ENCODE data around the gene GTPBP1.

The GTPBP1 gene

GRCh38 chr22:38717244-38717643 lies 11.5 kb downstream of the GTPBP1 start:
- H3K4me3 ChIP-seq (ENCODE audit: low read length): no peak overlapping the region
- no peak overlapping the region for H3K9ac ChIP-seq (ENCODE audit: low read length)
- no peaks in the 10 kb centered on the region for H3K9me3 ChIP-seq (ENCODE audit: control insufficient read depth, low read depth, low read length)
- no peaks in the 10 kb centered on the region for H3K27me3 ChIP-seq (ENCODE audit: control insufficient read depth, insufficient read depth, low read length)
- no peak overlapping the region for H3K27ac ChIP-seq (ENCODE audit: low read length)
- peaks cover 38% of the 10 kb centered on the region for H3K36me3 ChIP-seq (ENCODE audit: control insufficient read depth, low read depth, low read length)
- H3K4me1 ChIP-seq (ENCODE audit: control insufficient read depth, low read depth, low read length): peaks cover 15% of the 10 kb centered on the region

DNA sequence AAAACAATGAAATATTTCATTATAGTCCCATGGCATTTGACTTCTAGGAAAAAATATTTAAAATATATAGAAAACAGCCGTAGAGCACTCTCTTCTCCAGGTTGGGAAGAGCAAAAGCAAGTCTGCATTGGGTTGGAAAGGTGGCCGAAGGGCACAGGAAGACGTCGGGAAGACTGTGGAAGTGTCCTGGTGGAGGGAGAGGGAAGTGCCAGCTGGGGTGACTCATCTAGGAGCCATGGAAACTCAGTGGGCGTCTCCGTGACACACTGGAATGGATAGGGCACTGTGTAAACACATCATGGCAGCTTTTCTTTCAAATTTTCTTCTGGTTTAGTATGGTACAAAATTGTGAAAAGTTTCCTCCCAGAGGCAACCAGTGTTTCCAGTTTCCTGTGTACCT lies 12.7 kb downstream of the GTPBP1 start:
- H3K9me3 ChIP-seq (ENCODE audit: control insufficient read depth, low read depth, low read length): no peaks in the 10 kb centered on the region
- H3K9ac ChIP-seq (ENCODE audit: low read length): no peak overlapping the region
- no peak overlapping the region for H3K27ac ChIP-seq (ENCODE audit: low read length)
- H3K4me3 ChIP-seq (ENCODE audit: low read length): no peak overlapping the region
- peaks cover 50% of the 10 kb centered on the region for H3K36me3 ChIP-seq (ENCODE audit: control insufficient read depth, low read depth, low read length)
- peaks cover 3% of the 10 kb centered on the region for H3K4me1 ChIP-seq (ENCODE audit: control insufficient read depth, low read depth, low read length)
- no peaks in the 10 kb centered on the region for H3K27me3 ChIP-seq (ENCODE audit: control insufficient read depth, insufficient read depth, low read length)

GRCh38 chr22:38719196-38719595 lies 13.5 kb downstream of the GTPBP1 start:
- Histone ChIP-seq H3K27me3 (ENCODE audit: control insufficient read depth, insufficient read depth, low read length) (no peaks in the 10 kb centered on the region), H3K4me3 (ENCODE audit: low read length) (no peak overlapping the region), H3K27ac (ENCODE audit: low read length) (no peak overlapping the region), H3K9ac (ENCODE audit: low read length) (no peak overlapping the region), H3K36me3 (ENCODE audit: control insufficient read depth, low read depth, low read length) (peaks cover 57% of the 10 kb centered on the region), H3K4me1 (ENCODE audit: control insufficient read depth, low read depth, low read length) (no peaks in the 10 kb centered on the region), H3K9me3 (ENCODE audit: control insufficient read depth, low read depth, low read length) (no peaks in the 10 kb centered on the region)

GRCh38 chr22:38720350-38720749 lies 14.6 kb downstream of the GTPBP1 start:
- Histone ChIP-seq H3K9ac (ENCODE audit: low read length) (no peak overlapping the region), H3K4me3 (ENCODE audit: low read length) (no peak overlapping the region), H3K27ac (ENCODE audit: low read length) (no peak overlapping the region), H3K27me3 (ENCODE audit: control insufficient read depth, insufficient read depth, low read length) (no peaks in the 10 kb centered on the region), H3K9me3 (ENCODE audit: control insufficient read depth, low read depth, low read length) (no peaks in the 10 kb centered on the region), H3K36me3 (ENCODE audit: control insufficient read depth, low read depth, low read length) (peaks cover 68% of the 10 kb centered on the region), H3K4me1 (ENCODE audit: control insufficient read depth, low read depth, low read length) (no peaks in the 10 kb centered on the region)

GRCh38 chr22:38721551-38721950 lies 15.8 kb downstream of the GTPBP1 start:
- H3K9me3 ChIP-seq (ENCODE audit: control insufficient read depth, low read depth, low read length): no peaks in the 10 kb centered on the region
- H3K36me3 ChIP-seq (ENCODE audit: control insufficient read depth, low read depth, low read length): peaks cover 71% of the 10 kb centered on the region
- H3K27me3 ChIP-seq (ENCODE audit: control insufficient read depth, insufficient read depth, low read length): no peaks in the 10 kb centered on the region
- H3K4me3 ChIP-seq (ENCODE audit: low read length): no peak overlapping the region
- H3K9ac ChIP-seq (ENCODE audit: low read length): no peak overlapping the region
- H3K4me1 ChIP-seq (ENCODE audit: control insufficient read depth, low read depth, low read length): no peaks in the 10 kb centered on the region
- no peak overlapping the region for H3K27ac ChIP-seq (ENCODE audit: low read length)

- Histone ChIP-seq H3K27me3 (ENCODE audit: control insufficient read depth, insufficient read depth, low read length) (no peaks in the 10 kb centered on the region), H3K9me3 (ENCODE audit: control insufficient read depth, low read depth, low read length) (no peaks in the 10 kb centered on the region), H3K27ac (ENCODE audit: low read length) (no peak overlapping the region), H3K9ac (ENCODE audit: low read length) (no peak overlapping the region), H3K36me3 (ENCODE audit: control insufficient read depth, low read depth, low read length) (peaks cover 79% of the 10 kb centered on the region), H3K4me1 (ENCODE audit: control insufficient read depth, low read depth, low read length) (no peaks in the 10 kb centered on the region), H3K4me3 (ENCODE audit: low read length) (no peak overlapping the region)
Observed at GRCh38 chr22:38724176-38724575, 18.4 kb downstream of the GTPBP1 start.

DNA sequence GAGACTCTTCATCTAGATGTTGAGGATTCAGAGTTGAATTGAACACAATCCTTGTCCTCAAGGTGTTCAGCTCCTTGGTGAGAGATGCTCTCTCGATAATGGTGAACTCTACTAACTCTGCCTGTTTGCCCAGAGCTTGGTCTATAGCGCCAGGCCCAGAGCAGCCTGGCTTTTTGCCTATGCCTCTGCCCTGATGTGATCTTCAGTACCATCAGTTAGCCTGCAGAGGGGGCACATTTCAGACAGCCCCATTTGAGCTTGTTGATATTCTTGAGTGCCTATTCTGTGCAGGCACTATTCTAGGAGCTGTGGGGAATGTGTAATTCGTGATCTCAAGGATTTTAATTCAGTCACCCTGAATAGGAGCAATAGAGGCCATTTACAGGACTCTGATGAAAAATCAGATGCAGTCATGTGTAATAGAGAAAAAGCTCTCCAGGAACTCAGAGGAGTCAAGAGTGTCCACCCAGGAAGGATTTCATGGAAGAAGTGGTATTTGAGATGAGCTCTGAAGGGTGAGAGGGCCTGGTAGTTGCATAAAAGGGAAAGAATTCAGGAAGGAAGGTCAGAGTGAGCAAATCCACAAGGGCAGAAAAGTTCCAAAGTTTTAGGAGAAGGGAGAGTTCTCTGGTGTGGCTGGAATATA lies 19.3 kb downstream of the GTPBP1 start:
- no peak overlapping the region for H3K27ac ChIP-seq (ENCODE audit: low read length)
- peaks cover 88% of the 10 kb centered on the region for H3K36me3 ChIP-seq (ENCODE audit: control insufficient read depth, low read depth, low read length)
- H3K4me3 ChIP-seq (ENCODE audit: low read length): no peak overlapping the region
- H3K4me1 ChIP-seq (ENCODE audit: control insufficient read depth, low read depth, low read length): no peaks in the 10 kb centered on the region
- no peaks in the 10 kb centered on the region for H3K9me3 ChIP-seq (ENCODE audit: control insufficient read depth, low read depth, low read length)
- no peaks in the 10 kb centered on the region for H3K27me3 ChIP-seq (ENCODE audit: control insufficient read depth, insufficient read depth, low read length)
- no peak overlapping the region for H3K9ac ChIP-seq (ENCODE audit: low read length)

GRCh38 chr22:38725900-38726655 lies 20.3 kb downstream of the GTPBP1 start:
- H3K27ac ChIP-seq (ENCODE audit: low read length): no peak overlapping the region
- peaks cover 94% of the 10 kb centered on the region for H3K36me3 ChIP-seq (ENCODE audit: control insufficient read depth, low read depth, low read length)
- no peaks in the 10 kb centered on the region for H3K9me3 ChIP-seq (ENCODE audit: control insufficient read depth, low read depth, low read length)
- H3K4me3 ChIP-seq (ENCODE audit: low read length): no peak overlapping the region
- no peaks in the 10 kb centered on the region for H3K4me1 ChIP-seq (ENCODE audit: control insufficient read depth, low read depth, low read length)
- H3K27me3 ChIP-seq (ENCODE audit: control insufficient read depth, insufficient read depth, low read length): no peaks in the 10 kb centered on the region
- no peak overlapping the region for H3K9ac ChIP-seq (ENCODE audit: low read length)

DNA sequence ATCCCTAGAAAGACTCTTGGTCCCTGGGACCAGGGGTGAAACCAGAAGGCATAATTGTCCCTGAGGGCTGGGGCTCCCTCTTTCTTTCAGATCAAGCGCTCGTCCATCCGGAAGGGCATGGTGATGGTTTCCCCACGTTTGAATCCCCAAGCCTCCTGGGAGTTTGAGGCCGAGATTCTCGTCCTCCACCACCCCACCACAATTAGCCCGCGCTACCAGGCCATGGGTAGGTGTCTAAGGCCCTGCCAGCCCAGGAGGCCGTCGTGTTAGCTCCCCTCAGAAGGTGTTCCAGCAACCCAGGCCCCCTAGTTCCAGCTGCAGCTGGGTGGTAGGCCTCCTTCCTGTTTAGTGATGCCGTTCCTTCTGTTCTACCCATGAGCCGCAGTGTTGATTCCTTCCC lies 21.4 kb downstream of the GTPBP1 start:
- H3K9ac ChIP-seq (ENCODE audit: low read length): no peak overlapping the region
- H3K4me3 ChIP-seq (ENCODE audit: low read length): no peak overlapping the region
- peaks cover 91% of the 10 kb centered on the region for H3K36me3 ChIP-seq (ENCODE audit: control insufficient read depth, low read depth, low read length)
- no peaks in the 10 kb centered on the region for H3K27me3 ChIP-seq (ENCODE audit: control insufficient read depth, insufficient read depth, low read length)
- no peak overlapping the region for H3K27ac ChIP-seq (ENCODE audit: low read length)
- no peaks in the 10 kb centered on the region for H3K4me1 ChIP-seq (ENCODE audit: control insufficient read depth, low read depth, low read length)
- H3K9me3 ChIP-seq (ENCODE audit: control insufficient read depth, low read depth, low read length): no peaks in the 10 kb centered on the region

DNA sequence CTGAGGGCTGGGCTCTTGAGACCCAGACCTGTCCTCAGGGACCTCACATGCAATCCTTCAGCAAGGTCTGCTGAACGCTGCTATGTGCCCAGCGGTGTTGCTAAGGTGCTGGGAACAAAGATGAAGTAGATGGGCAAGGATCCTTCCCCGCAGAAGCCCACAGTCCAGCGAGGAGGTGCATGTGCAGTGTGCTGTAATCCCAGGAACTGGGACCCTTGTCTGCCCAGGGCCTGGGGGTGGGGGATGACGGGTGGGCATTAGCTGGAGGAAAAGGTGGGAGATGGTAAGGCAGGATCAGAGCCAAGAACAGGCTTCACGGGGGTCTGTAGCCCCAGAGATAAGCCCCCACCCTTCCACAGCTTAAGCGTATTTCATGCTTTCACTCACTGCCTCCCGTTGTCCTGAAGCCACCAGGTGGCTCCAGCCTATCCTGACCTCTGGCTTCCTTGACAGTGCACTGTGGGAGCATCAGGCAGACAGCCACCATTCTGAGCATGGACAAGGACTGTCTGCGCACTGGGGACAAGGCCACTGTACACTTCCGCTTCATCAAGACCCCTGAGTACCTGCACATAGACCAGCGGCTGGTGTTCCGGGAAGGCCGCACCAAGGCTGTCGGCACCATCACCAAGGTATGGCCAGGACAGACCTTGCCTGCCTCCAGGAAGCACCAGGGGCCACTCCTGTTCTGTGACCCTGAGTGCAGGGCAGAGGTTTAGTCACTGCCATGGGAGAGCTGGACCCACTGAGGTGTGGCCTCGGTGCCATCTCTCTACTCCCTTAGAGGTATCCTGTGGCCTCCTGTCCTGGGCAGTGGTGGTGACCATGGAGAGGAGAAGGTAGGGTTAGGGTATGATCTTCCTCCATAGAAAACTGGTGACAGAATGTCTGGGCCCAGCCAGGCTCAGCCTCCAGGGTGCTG lies 22.0 kb downstream of the GTPBP1 start:
- no peaks in the 10 kb centered on the region for H3K9me3 ChIP-seq (ENCODE audit: control insufficient read depth, low read depth, low read length)
- H3K4me1 ChIP-seq (ENCODE audit: control insufficient read depth, low read depth, low read length): no peaks in the 10 kb centered on the region
- no peak overlapping the region for H3K27ac ChIP-seq (ENCODE audit: low read length)
- H3K4me3 ChIP-seq (ENCODE audit: low read length): no peak overlapping the region
- H3K27me3 ChIP-seq (ENCODE audit: control insufficient read depth, insufficient read depth, low read length): no peaks in the 10 kb centered on the region
- peaks cover 87% of the 10 kb centered on the region for H3K36me3 ChIP-seq (ENCODE audit: control insufficient read depth, low read depth, low read length)
- H3K9ac ChIP-seq (ENCODE audit: low read length): no peak overlapping the region

DNA sequence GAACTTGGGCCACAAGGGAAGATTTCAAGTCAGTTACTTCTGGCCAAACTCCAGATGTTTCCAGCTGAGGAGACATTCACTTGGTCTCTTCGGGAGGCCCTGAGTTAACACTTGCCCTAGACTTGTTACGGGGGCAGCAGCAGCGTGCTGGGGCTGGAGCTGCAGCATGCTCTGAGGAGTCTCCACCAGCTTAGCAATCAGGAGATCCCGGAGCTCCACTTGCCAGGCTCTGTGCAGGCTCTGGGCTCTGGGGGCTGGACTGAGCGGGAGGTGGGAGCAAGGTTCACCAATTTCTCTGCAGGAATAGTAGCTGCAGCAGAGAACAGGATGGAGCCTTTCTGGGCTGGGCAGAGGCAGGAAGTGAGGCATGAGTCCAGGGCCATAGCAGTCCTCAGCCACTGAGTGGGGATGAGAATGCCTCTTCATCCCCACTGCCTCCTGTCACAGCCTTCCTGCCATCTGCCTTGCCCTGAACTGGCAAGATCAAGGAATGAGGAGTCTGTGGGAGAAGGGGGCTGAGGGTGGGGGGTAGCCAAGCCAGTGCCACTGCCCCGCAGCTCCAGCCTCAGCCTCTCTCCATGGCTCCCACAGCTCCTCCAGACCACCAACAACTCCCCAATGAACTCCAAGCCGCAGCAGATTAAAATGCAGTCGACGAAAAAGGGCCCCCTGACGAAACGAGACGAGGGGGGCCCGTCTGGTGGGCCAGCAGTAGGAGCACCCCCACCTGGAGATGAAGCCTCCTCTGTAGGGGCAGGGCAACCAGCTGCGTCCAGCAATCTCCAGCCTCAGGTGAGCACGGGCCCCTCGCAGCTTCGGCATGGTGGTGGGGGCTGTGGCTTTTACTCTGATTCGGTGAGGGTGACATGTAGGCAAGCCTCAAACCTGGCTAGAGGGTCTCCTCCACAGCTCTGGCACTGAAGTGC lies 23.4 kb downstream of the GTPBP1 start:
- Histone ChIP-seq H3K27ac (ENCODE audit: low read length) (no peak overlapping the region), H3K27me3 (ENCODE audit: control insufficient read depth, insufficient read depth, low read length) (no peaks in the 10 kb centered on the region), H3K9me3 (ENCODE audit: control insufficient read depth, low read depth, low read length) (no peaks in the 10 kb centered on the region), H3K9ac (ENCODE audit: low read length) (no peak overlapping the region), H3K4me3 (ENCODE audit: low read length) (no peak overlapping the region), H3K36me3 (ENCODE audit: control insufficient read depth, low read depth, low read length) (peaks cover 77% of the 10 kb centered on the region), H3K4me1 (ENCODE audit: control insufficient read depth, low read depth, low read length) (no peaks in the 10 kb centered on the region)

Data from iPS-18a (cell line).